Ovary (tissue), 3 donors: Measurements from ENCODE around the gene DAP.

Experiments
- CTCF ChIP-seq, 3 donors: fragments of 450-650 bp in 2 of 3; fragments of 200-600 bp in 1 of 3; IDR thresholded peaks; one replicate each; pipeline versions ENCODE4 v1.5.1 to v1.8.0; 2016 to 2022; ENCODE audit warnings: antibody characterized with exemption in 3 of 3, mild to moderate bottlenecking in 1 of 3
- EP300 ChIP-seq: sonication (generic); formaldehyde crosslinking; IDR thresholded peaks from one replicate; pipeline ENCODE4 v1.6.1; 2017; ENCODE audit warnings: antibody characterized with exemption
- POLR2A ChIP-seq: fragments of 450-650 bp; IDR thresholded peaks from one replicate; pipeline ENCODE4 v1.6.1; 2017; ENCODE audit warnings: antibody characterized with exemption, mild to moderate bottlenecking, moderate library complexity
- donor health status: DM: no; HTN: no; CAD: no.

- no peak for TF ChIP-seq CTCF (IDR thresholded peaks at IDR 0.05)
- TF ChIP-seq POLR2A: no peak
- no peak for TF ChIP-seq EP300
Observed at GRCh38 chr5:10750909-10751308, 10.1 kb downstream of the DAP start.
